ENCODE results near the gene LHPP.

The LHPP gene

GRCh38 chr10:124566981-124567835, 105.6 kb downstream of the LHPP start:
- no peak for TF ChIP-seq CTCF (conservative IDR thresholded peaks at IDR 0.05; ENCODE audit: low read depth)
- ChIA-PET CTCF (interaction anchor here (0.6 to 0.7 kb wide), 2 partner anchors 37 to 1382 kb away, joined by 3 read pairs; no protein-coding TSS in a partner anchor), POLR2A (ENCODE audit: low non-redundant PET) (no interaction called here)
- DNase-seq (ENCODE audit: low spot score): no peak
- H3K27ac ChIP-seq: no peak overlapping the region

GRCh38 chr10:124568339-124568738, 106.7 kb downstream of the LHPP start:
- no peak for DNase-seq (ENCODE audit: low spot score)
- H3K27ac ChIP-seq: no peak overlapping the region
- CTCF ChIA-PET: no interaction called here
- POLR2A ChIA-PET (ENCODE audit: low non-redundant PET): no interaction called here
- no peak for TF ChIP-seq CTCF (conservative IDR thresholded peaks at IDR 0.05; ENCODE audit: low read depth)

GRCh38 chr10:124568848-124569622, 107.4 kb downstream of the LHPP start:
- H3K27ac ChIP-seq: no peak overlapping the region
- TF ChIP-seq CTCF (conservative IDR thresholded peaks at IDR 0.05; ENCODE audit: low read depth): no peak
- ChIA-PET CTCF (interaction anchor here (1.0 kb wide), 1 partner anchor 10 kb away, joined by 3 read pairs; no protein-coding TSS in a partner anchor), POLR2A (ENCODE audit: low non-redundant PET) (no interaction called here)
- DNase-seq (ENCODE audit: low spot score): no peak

- ChIA-PET CTCF (interaction anchor here (1.0 kb wide), 1 partner anchor 9 kb away, joined by 3 read pairs; no protein-coding TSS in a partner anchor), POLR2A (ENCODE audit: low non-redundant PET) (no interaction called here)
- DNase-seq (ENCODE audit: low spot score): no peak
- no peak overlapping the region for H3K27ac ChIP-seq
- TF ChIP-seq CTCF (conservative IDR thresholded peaks at IDR 0.05; ENCODE audit: low read depth): no peak
These were observed 108.2 kb downstream of the LHPP start for GRCh38 chr10:124569623-124570470.

GRCh38 chr10:124570646-124571045, 109.0 kb downstream of the LHPP start:
- ChIA-PET POLR2A (ENCODE audit: low non-redundant PET) (no interaction called here), CTCF (no interaction called here)
- no peak for TF ChIP-seq CTCF (conservative IDR thresholded peaks at IDR 0.05; ENCODE audit: low read depth)
- no peak for DNase-seq (ENCODE audit: low spot score)
- H3K27ac ChIP-seq: no peak overlapping the region

- CTCF ChIA-PET: no interaction called here
- no peak for DNase-seq (ENCODE audit: low spot score)
- no peak overlapping the region for H3K27ac ChIP-seq
- POLR2A ChIA-PET (ENCODE audit: low non-redundant PET): interaction anchor here (0.6 kb wide), 1 partner anchor 24 kb away, joined by 4 read pairs; no protein-coding TSS in a partner anchor
- no peak for TF ChIP-seq CTCF (conservative IDR thresholded peaks at IDR 0.05; ENCODE audit: low read depth)
These were observed 111.1 kb downstream of the LHPP start for GRCh38 chr10:124572751-124573150.

Measured in RWPE1 (cell line).